Activated CD8-positive, alpha-beta memory T cell treated with anti-CD3 and anti-CD28 coated beads for 4 hours (primary cell): ENCODE data around the gene SLC45A3.
"Not testable (repeated sequence)": the region's sequence is repeated elsewhere in the genome, so short reads cannot be mapped to it uniquely, and the experiment has no call there.

Experiments used
- DNase-seq, 2 donors: peaks; one replicate each; pipeline ENCODE4 v3.0.0-alpha.2; 2020; ENCODE audit warnings: low read depth in 2 of 2

Gene SLC45A3

GRCh38 chr1:205636138-205636530, 44.2 kb downstream of the SLC45A3 start:
- DNase-seq = not testable (repeated sequence)

- DNase-seq = no peak
These were observed 46.8 kb downstream of the SLC45A3 start for GRCh38 chr1:205633421-205633976.

GRCh38 chr1:205632669-205633169, 47.6 kb downstream of the SLC45A3 start:
- DNase-seq = no peak

GRCh38 chr1:205631768-205632668, 48.3 kb downstream of the SLC45A3 start, which contains the start of gene ELK4:
Gene ELK4 (minus strand): TSS chr1:205632011. CDS start chr1:205623882, 8,129 bp downstream.
- peak; percentile 100 for DNase-seq

- DNase-seq = peak; percentile 61 to 66
These were observed 49.1 kb downstream of the SLC45A3 start for GRCh38 chr1:205631010-205631767.

- DNase-seq = no peak
These were observed 49.7 kb downstream of the SLC45A3 start for GRCh38 chr1:205630651-205631009.

- DNase-seq = no peak
These were observed 50.1 kb downstream of the SLC45A3 start for GRCh38 chr1:205630241-205630640.

GRCh38 chr1:205629751-205630150, 50.6 kb downstream of the SLC45A3 start:
- DNase-seq = no peak

GRCh38 chr1:205627956-205628355, 52.4 kb downstream of the SLC45A3 start:
- no peak for DNase-seq

- no peak for DNase-seq
These were observed 54.1 kb downstream of the SLC45A3 start for GRCh38 chr1:205626216-205626615.

GRCh38 chr1:205623646-205624045, 56.7 kb downstream of the SLC45A3 start:
- no peak for DNase-seq

- no peak for DNase-seq
These were observed 60.0 kb downstream of the SLC45A3 start for GRCh38 chr1:205620269-205620668.

- no peak for DNase-seq
These were observed 60.9 kb downstream of the SLC45A3 start for GRCh38 chr1:205619376-205619775.

- no peak for DNase-seq
These were observed 63.6 kb downstream of the SLC45A3 start for GRCh38 chr1:205616563-205617293.

- no peak for DNase-seq
These were observed 64.5 kb downstream of the SLC45A3 start for GRCh38 chr1:205615789-205616188.

- DNase-seq = no peak
These were observed 66.4 kb downstream of the SLC45A3 start for GRCh38 chr1:205613854-205614412.

- no peak for DNase-seq
These were observed 67.8 kb downstream of the SLC45A3 start for GRCh38 chr1:205612556-205612955.

- no peak for DNase-seq
These were observed 68.2 kb downstream of the SLC45A3 start for GRCh38 chr1:205612104-205612503.

GRCh38 chr1:205610901-205611466, 69.3 kb downstream of the SLC45A3 start:
- no peak for DNase-seq

GRCh38 chr1:205610036-205610435, 70.3 kb downstream of the SLC45A3 start:
- DNase-seq = no peak
